Trophoblast cell (in vitro differentiated cells and primary cell): Measurements from ENCODE around the gene CST3.

Source experiments
- DNase-seq, 2 donors: peaks; one replicate each; pipeline ENCODE4 v3.0.0-alpha.2; 2016
- H2AFZ ChIP-seq: 2 replicates; pipeline ENCODE4 v1.6.1; 2013; ENCODE audit warnings: low read length, moderate library complexity, mild to moderate bottlenecking; ENCODE audit not compliant: insufficient read depth, poor library complexity
- H2AK5ac ChIP-seq: 2 replicates; pipeline ENCODE4 v1.6.1; 2013; ENCODE audit warnings: mild to moderate bottlenecking, low read length
- H2BK120ac ChIP-seq: 2 replicates; pipeline ENCODE4 v1.6.1; 2013; ENCODE audit warnings: low read length, mild to moderate bottlenecking, moderate library complexity; ENCODE audit not compliant: insufficient read depth, poor library complexity
- H2BK12ac ChIP-seq: 2 replicates; pipeline ENCODE4 v1.6.1; 2013; ENCODE audit warnings: mild to moderate bottlenecking, low read length, moderate library complexity
- H2BK5ac ChIP-seq: 2 replicates; pipeline ENCODE4 v1.6.1; 2013; ENCODE audit warnings: low read length, low read depth, moderate library complexity, mild to moderate bottlenecking; ENCODE audit not compliant: poor library complexity
- H3K14ac ChIP-seq: 2 replicates; pipeline ENCODE4 v1.6.1; 2013; ENCODE audit warnings: mild to moderate bottlenecking, low read length
- H3K18ac ChIP-seq: 2 replicates; pipeline ENCODE4 v1.6.1; 2013; ENCODE audit warnings: mild to moderate bottlenecking, low read length
- H3K23ac ChIP-seq: 2 replicates; pipeline ENCODE4 v1.6.1; 2013; ENCODE audit warnings: low read length
- H3K27ac ChIP-seq: 2 replicates; pipeline ENCODE4 v1.5.1; 2013; ENCODE audit warnings: low read depth, mild to moderate bottlenecking, inconsistent platforms, low read length, moderate library complexity
- H3K27me3 ChIP-seq: 2 replicates; pipeline ENCODE4 v1.6.1; 2013; ENCODE audit warnings: inconsistent platforms, mild to moderate bottlenecking, low read length, moderate library complexity; ENCODE audit not compliant: insufficient read depth
- H3K36me3 ChIP-seq, 2 experiments: 1 replicate in 1 of 2; 2 replicates in 1 of 2; pipeline ENCODE4 v1.6.1; 2013; ENCODE audit warnings: low read length in 2 of 2, mild to moderate bottlenecking in 2 of 2, moderate library complexity in 1 of 2; ENCODE audit not compliant: insufficient read depth in 2 of 2, control insufficient read depth in 1 of 2
- H3K4ac ChIP-seq: 2 replicates; pipeline ENCODE4 v1.6.1; 2013; ENCODE audit warnings: low read depth, mild to moderate bottlenecking, low read length, moderate library complexity
- H3K4me1 ChIP-seq, 2 experiments: 1 replicate in 1 of 2; 2 replicates in 1 of 2; pipeline ENCODE4 v1.6.1; 2013; ENCODE audit warnings: low read length in 2 of 2, mild to moderate bottlenecking in 2 of 2, moderate library complexity in 1 of 2; ENCODE audit not compliant: insufficient read depth in 2 of 2, control insufficient read depth in 1 of 2
- H3K4me2 ChIP-seq: 2 replicates; pipeline ENCODE4 v1.6.1; 2013; ENCODE audit warnings: inconsistent platforms, mild to moderate bottlenecking, low read length, moderate library complexity
- H3K4me3 ChIP-seq: 2 replicates; pipeline ENCODE4 v1.5.1; 2013; ENCODE audit warnings: mild to moderate bottlenecking, low read depth, low read length, inconsistent platforms
- H3K79me1 ChIP-seq: one replicate; pipeline ENCODE4 v1.6.1; 2013; ENCODE audit warnings: low read length
- H3K79me2 ChIP-seq: 2 replicates; pipeline ENCODE4 v1.6.1; 2013; ENCODE audit warnings: low read length, mild to moderate bottlenecking; ENCODE audit not compliant: control insufficient read depth, insufficient read depth, poor library complexity
- H3K9ac ChIP-seq: 2 replicates; pipeline ENCODE4 v1.6.1; 2013; ENCODE audit warnings: mild to moderate bottlenecking, low read length
- H3K9me3 ChIP-seq: 2 replicates; pipeline ENCODE4 v1.6.1; 2013; ENCODE audit warnings: low read depth, mild to moderate bottlenecking, control low read depth, inconsistent platforms, low read length; ENCODE audit not compliant: insufficient read depth
- H4K12ac ChIP-seq: 2 replicates; pipeline ENCODE4 v1.6.1; 2013; ENCODE audit warnings: low read depth, mild to moderate bottlenecking, low read length, moderate library complexity
- H4K8ac ChIP-seq: 2 replicates; pipeline ENCODE4 v1.6.1; 2013; ENCODE audit warnings: low read depth, mild to moderate bottlenecking, low read length, moderate library complexity
- H4K91ac ChIP-seq: one replicate; pipeline ENCODE4 v1.6.1; 2013; ENCODE audit warnings: low read depth, mild to moderate bottlenecking, low read length, moderate library complexity
- WGBS: extraction: QIAGEN DNeasy Blood & Tissue Kit; methylation state at CpG from one replicate; pipeline ENCODE4 v1.1.7; 2013; ENCODE audit warnings: missing lambda C conversion rate; ENCODE audit not compliant: insufficient read length, insufficient coverage; ENCODE audit errors: extremely low coverage; 5-methylcytosine and 5-hydroxymethylcytosine counted together

CST3 gene

GRCh38 chr20:23663180-23663579, 25.4 kb upstream of the CST3 start:
- H3K4me3 ChIP-seq: no peak overlapping the region
- no peak overlapping the region for H3K14ac ChIP-seq
- H3K4ac ChIP-seq: no peak overlapping the region
- no peaks in the 10 kb centered on the region for H3K79me2 ChIP-seq
- H2AFZ ChIP-seq: no peak overlapping the region
- no peaks in the 10 kb centered on the region for H3K27me3 ChIP-seq
- H4K91ac ChIP-seq: no peak overlapping the region
- H3K9me3 ChIP-seq: no peaks in the 10 kb centered on the region
- H2BK5ac ChIP-seq: no peak overlapping the region
- H2BK12ac ChIP-seq: no peak overlapping the region
- H3K79me1 ChIP-seq: no peaks in the 10 kb centered on the region
- no peak overlapping the region for H2BK120ac ChIP-seq
- H4K12ac ChIP-seq: no peak overlapping the region
- WGBS: no CpG with 5 or more reads among the region's 6 CpGs
- DNase-seq: no peak
- H3K36me3 ChIP-seq: no peaks in the 10 kb centered on the region
- no peak overlapping the region for H3K4me2 ChIP-seq
- no peak overlapping the region for H3K23ac ChIP-seq
- no peak overlapping the region for H3K18ac ChIP-seq
- no peak overlapping the region for H3K27ac ChIP-seq
- H4K8ac ChIP-seq: no peak overlapping the region
- H3K9ac ChIP-seq: no peak overlapping the region
- no peaks in the 10 kb centered on the region for H3K4me1 ChIP-seq
- H2AK5ac ChIP-seq: no peak overlapping the region

GRCh38 chr20:23662276-23662870, 24.6 kb upstream of the CST3 start:
- peak overlapping the region; percentile 43 for H3K4me3 ChIP-seq
- peak overlapping the region; percentile 7 for H3K23ac ChIP-seq
- no peak overlapping the region for H2AK5ac ChIP-seq
- H3K27ac ChIP-seq: no peak overlapping the region
- no peaks in the 10 kb centered on the region for H3K79me2 ChIP-seq
- H3K4me1 ChIP-seq: no peaks in the 10 kb centered on the region
- no peak for DNase-seq
- no peak overlapping the region for H2BK120ac ChIP-seq
- no peak overlapping the region for H3K4me2 ChIP-seq
- H3K79me1 ChIP-seq: no peaks in the 10 kb centered on the region
- H2AFZ ChIP-seq: no peak overlapping the region
- H3K14ac ChIP-seq: no peak overlapping the region
- no CpG with 5 or more reads among the region's 9 CpGs for WGBS
- no peak overlapping the region for H3K18ac ChIP-seq
- H4K12ac ChIP-seq: no peak overlapping the region
- no peak overlapping the region for H2BK5ac ChIP-seq
- no peak overlapping the region for H4K91ac ChIP-seq
- no peak overlapping the region for H2BK12ac ChIP-seq
- H3K9me3 ChIP-seq: no peaks in the 10 kb centered on the region
- H3K36me3 ChIP-seq: no peaks in the 10 kb centered on the region
- H3K4ac ChIP-seq: no peak overlapping the region
- H3K9ac ChIP-seq: no peak overlapping the region
- H3K27me3 ChIP-seq: no peaks in the 10 kb centered on the region
- no peak overlapping the region for H4K8ac ChIP-seq

GRCh38 chr20:23661002-23661429, 23.3 kb upstream of the CST3 start:
- H3K9me3 ChIP-seq: no peaks in the 10 kb centered on the region
- H3K27me3 ChIP-seq: no peaks in the 10 kb centered on the region
- H3K18ac ChIP-seq: no peak overlapping the region
- no peak overlapping the region for H2AFZ ChIP-seq
- H3K36me3 ChIP-seq: no peaks in the 10 kb centered on the region
- no peak overlapping the region for H3K23ac ChIP-seq
- no CpG with 5 or more reads among the region's 6 CpGs for WGBS
- H3K79me2 ChIP-seq: no peaks in the 10 kb centered on the region
- no peak overlapping the region for H3K9ac ChIP-seq
- no peak for DNase-seq
- no peak overlapping the region for H4K91ac ChIP-seq
- H4K12ac ChIP-seq: no peak overlapping the region
- no peak overlapping the region for H2BK5ac ChIP-seq
- no peak overlapping the region for H3K4ac ChIP-seq
- no peak overlapping the region for H4K8ac ChIP-seq
- no peak overlapping the region for H3K4me2 ChIP-seq
- no peak overlapping the region for H2BK12ac ChIP-seq
- H3K27ac ChIP-seq: no peak overlapping the region
- no peaks in the 10 kb centered on the region for H3K4me1 ChIP-seq
- no peak overlapping the region for H3K4me3 ChIP-seq
- no peak overlapping the region for H3K14ac ChIP-seq
- no peak overlapping the region for H2AK5ac ChIP-seq
- no peak overlapping the region for H2BK120ac ChIP-seq
- H3K79me1 ChIP-seq: no peaks in the 10 kb centered on the region

- DNase-seq: no peak
- no peak overlapping the region for H2BK12ac ChIP-seq
- no peak overlapping the region for H3K4me2 ChIP-seq
- H4K8ac ChIP-seq: no peak overlapping the region
- H3K9ac ChIP-seq: no peak overlapping the region
- H3K27me3 ChIP-seq: no peaks in the 10 kb centered on the region
- H2BK5ac ChIP-seq: no peak overlapping the region
- H3K23ac ChIP-seq: no peak overlapping the region
- no peak overlapping the region for H3K4ac ChIP-seq
- no peaks in the 10 kb centered on the region for H3K4me1 ChIP-seq
- H4K12ac ChIP-seq: no peak overlapping the region
- H3K79me2 ChIP-seq: no peaks in the 10 kb centered on the region
- no peak overlapping the region for H3K14ac ChIP-seq
- no peaks in the 10 kb centered on the region for H3K36me3 ChIP-seq
- no peak overlapping the region for H2BK120ac ChIP-seq
- H2AFZ ChIP-seq: no peak overlapping the region
- WGBS: no CpG with 5 or more reads among the region's 8 CpGs
- H3K9me3 ChIP-seq: no peaks in the 10 kb centered on the region
- H3K27ac ChIP-seq: no peak overlapping the region
- H3K79me1 ChIP-seq: no peaks in the 10 kb centered on the region
- H3K4me3 ChIP-seq: no peak overlapping the region
- H4K91ac ChIP-seq: no peak overlapping the region
- no peak overlapping the region for H3K18ac ChIP-seq
- H2AK5ac ChIP-seq: no peak overlapping the region
Observed at GRCh38 chr20:23659989-23660837, 22.5 kb upstream of the CST3 start.
